CD4-positive, alpha-beta T cell treated with Interleukin-17A for 4 hours (primary cell): ENCODE data around the gene DOCK2.

Source experiments
- DNase-seq: peaks from one replicate; pipeline ENCODE4 v3.0.0-alpha.2; 2020; ENCODE audit warnings: mixed read lengths

DOCK2 gene

GRCh38 chr5:169911448-169912212 lies 274.6 kb downstream of the DOCK2 start:
- DNase-seq = no peak

DNA sequence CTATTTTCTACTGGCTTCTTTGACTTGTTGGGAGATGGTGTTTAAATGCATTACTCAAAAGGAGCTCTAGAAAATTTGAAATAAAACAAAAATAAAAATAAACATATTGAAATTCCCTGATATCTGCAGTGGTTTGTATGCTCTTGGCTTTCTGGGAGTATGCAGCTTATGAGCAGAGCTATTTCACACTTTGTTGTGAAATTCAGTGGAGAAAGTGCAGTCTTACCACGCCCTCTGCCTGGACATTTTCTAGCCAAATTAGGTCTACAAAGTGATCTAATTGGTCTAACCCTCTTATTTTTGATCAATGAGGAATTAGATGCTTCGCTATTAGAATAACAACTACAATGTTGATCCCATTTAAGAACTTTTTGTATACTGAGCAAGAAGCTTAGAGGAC lies 276.4 kb downstream of the DOCK2 start:
- no peak for DNase-seq

- no peak for DNase-seq
These were observed 277.7 kb downstream of the DOCK2 start for GRCh38 chr5:169914766-169915165.

GRCh38 chr5:169917500-169917899 lies 280.4 kb downstream of the DOCK2 start:
- no peak for DNase-seq

DNA sequence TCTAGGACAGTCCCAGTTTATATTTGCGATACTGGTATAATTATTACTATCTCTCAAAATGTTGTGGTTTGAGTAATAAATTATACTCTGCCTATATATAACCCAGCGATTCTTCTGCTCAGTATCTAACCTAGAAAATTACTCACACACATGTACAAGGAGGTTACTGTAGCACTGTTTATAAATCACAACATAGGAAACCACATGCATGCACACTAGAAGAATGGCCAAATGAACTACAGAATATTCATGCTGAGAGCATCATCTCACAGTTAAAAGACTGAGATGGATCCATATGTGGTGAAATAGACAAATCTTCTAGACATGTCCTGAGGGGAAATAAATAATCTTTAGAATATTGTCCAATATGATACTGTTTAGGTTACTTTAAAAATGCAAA lies 281.2 kb downstream of the DOCK2 start:
- DNase-seq = no peak

DNA sequence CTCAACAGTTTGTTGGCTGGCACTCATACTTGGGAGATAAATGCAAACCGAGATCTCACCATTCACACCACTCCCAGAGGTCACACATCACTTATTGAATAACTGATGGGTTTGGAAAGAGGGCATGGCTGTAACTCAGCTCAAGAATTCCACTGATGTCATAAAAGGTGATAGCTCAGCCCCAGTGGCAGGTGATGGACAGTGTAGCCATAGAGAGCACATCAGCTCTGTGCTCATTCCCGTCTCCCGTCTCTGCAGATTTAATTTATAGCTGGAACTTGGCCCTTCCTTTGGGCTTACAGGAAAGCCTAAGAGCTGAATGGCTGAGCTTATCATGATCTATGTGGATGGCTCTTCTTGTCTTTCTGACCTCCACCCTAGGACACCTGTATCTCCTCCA lies 283.4 kb downstream of the DOCK2 start:
- DNase-seq = no peak

- DNase-seq = no peak
These were observed 284.3 kb downstream of the DOCK2 start for GRCh38 chr5:169921384-169921783.

GRCh38 chr5:169921949-169922348 lies 284.9 kb downstream of the DOCK2 start:
- no peak for DNase-seq

GRCh38 chr5:169922474-169922873 lies 285.4 kb downstream of the DOCK2 start:
- DNase-seq = no peak

DNA sequence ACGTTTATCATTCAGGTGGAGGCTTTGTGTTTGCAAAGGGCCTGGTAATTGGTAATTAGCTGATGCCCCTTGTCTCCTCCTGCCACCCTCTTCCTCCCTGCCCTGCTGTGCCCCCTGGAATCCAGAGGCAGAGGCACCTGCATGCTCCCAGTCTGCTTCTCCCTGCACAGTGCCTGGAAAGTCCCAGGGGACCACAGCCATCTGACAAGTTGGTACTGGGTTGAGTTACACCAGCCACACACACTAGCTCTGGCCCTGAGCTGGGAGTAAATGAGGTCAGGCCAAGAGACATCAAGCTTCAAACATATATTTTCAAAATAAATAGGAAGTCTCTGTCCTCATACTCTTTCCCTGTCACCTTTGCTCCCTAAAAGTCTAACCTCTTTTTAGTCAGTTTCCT lies 286.9 kb downstream of the DOCK2 start:
- no peak for DNase-seq

GRCh38 chr5:169933127-169933526 lies 296.1 kb downstream of the DOCK2 start:
- no peak for DNase-seq

DNA sequence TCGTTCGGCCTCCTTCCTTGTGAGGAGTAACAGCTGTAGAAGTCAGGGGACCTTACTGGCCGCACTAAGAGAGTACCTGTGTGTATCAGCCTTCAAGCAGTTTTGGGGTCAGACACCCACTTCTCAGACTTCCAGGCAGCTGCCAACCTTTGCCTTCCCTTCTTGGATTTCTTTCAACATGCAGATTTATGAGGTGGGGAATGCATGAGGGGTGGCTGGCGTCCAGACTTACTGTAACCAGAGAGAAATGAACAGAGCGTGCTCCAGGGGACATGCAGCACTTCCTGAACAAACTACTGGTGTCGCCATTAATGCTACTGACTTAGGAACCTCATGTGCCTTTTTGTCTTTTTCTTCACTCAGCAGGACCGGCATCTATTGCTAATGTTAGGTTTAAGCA lies 296.5 kb downstream of the DOCK2 start:
- no peak for DNase-seq

DNA sequence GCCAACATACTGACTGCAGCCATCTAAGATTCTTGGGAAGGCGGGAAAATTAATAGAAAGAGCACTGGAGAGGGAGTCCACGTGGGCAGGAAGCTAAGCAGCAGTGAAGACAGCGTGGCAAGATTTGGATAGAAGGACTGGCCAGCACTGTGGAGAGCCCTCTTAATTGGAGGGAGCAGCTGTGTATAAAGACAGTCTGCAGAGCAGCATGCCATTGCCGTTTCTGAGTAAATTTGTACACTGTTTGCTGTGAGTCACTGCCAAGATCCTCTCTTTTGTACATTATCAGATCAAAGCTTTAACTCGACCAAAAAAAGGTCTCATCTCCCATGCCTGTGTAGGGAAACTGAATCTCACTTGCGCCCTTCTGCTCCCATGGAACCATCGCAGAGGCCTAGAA lies 297.9 kb downstream of the DOCK2 start:
- DNase-seq = no peak

DNA sequence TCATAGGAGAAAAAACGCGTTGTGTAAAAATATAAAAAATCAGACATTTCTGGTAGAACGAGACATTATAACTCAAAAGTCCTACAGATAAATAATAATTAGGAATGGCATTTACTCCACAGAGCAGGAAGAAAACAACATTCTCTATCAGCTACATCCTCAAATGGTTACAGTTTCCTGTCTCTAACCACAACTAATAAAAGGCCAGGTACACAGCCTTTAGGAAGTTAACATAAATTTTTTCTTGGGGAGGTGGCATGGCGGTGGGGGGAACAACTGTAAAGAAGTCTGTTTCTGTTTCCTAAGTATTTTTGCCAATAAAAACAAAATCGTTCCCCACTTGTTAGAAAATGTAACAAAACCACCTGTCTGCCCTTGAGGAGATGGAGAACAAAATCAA lies 298.7 kb downstream of the DOCK2 start:
- no peak for DNase-seq

DNA sequence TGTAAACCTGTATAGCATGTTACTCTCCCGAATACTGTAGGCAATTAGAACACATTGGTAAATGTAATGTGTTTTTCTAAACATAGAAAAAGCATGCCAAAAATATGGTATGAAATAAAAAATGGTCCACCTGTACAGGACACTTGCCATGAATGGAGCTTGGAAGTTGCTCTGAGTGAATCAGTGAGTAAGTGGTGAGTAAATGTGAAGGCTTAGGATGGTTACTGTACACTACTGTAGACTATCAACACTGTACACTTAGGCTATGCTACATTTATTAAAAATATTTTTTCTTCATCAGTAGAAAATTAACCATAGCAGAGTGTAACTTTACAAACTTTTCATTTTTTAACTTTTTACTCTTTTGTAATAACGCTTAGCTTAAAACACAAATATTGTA lies 301.4 kb downstream of the DOCK2 start:
- no peak for DNase-seq

DNA sequence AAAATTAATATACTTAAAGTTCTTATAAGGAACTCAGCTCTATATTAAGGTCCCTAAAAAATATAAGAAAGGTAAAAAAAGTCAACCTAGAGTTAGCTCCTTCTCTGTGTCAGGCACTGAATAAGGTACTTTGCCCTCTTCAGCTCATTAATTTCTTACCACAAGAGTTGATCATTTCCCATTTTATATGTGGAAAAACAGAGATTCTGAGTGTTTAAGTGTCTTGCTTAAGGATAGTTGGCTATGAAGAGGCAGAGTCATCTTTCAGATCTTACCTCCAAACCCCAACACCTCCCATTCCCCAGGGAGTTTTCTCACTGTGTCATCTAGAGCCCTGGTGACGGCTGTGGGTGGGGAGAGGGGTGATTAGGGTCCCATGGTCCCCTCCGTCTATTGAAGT lies 302.7 kb downstream of the DOCK2 start:
- DNase-seq = no peak

DNA sequence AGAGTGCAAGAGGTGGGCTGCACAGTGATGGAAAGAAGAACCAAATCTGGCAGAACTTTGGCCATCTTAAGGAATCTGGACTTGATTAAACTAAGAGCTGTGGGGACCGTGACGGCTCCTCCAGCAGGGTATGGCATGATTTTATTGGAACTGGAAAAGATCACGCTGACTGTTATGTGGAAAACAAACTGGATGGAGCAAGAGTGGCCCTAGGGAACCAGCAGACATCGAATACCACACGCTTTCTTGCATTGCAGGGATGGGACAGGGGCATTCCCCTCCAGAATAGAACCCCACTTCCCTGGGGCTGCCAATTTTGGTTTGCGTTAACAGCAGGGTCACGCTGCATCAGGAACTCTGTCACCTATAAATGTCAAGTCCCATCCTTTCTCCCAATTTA lies 304.5 kb downstream of the DOCK2 start:
- DNase-seq = no peak

- DNase-seq = no peak
These were observed 305.1 kb downstream of the DOCK2 start for GRCh38 chr5:169942181-169942580.

DNA sequence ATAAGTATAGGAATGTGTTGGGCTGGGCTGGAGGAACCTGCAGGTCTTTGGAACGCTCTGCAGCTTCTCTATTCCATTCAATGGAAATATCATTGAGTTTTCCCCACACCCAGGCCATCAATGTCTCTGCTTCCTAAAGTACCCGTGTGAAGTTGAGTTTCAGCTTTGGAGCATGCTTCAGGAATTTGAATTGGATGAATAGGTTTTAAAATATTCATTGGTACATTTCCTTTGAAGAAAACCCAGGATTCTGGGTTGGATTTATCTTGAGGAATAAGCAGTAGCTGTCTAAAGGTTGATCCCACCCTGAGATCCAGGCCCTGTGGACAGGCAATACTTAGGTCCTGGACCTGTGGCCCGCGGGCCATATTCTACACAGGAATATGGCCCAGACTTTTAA lies 306.0 kb downstream of the DOCK2 start:
- no peak for DNase-seq

GRCh38 chr5:169944115-169944514 lies 307.0 kb downstream of the DOCK2 start:
- DNase-seq = no peak

DNA sequence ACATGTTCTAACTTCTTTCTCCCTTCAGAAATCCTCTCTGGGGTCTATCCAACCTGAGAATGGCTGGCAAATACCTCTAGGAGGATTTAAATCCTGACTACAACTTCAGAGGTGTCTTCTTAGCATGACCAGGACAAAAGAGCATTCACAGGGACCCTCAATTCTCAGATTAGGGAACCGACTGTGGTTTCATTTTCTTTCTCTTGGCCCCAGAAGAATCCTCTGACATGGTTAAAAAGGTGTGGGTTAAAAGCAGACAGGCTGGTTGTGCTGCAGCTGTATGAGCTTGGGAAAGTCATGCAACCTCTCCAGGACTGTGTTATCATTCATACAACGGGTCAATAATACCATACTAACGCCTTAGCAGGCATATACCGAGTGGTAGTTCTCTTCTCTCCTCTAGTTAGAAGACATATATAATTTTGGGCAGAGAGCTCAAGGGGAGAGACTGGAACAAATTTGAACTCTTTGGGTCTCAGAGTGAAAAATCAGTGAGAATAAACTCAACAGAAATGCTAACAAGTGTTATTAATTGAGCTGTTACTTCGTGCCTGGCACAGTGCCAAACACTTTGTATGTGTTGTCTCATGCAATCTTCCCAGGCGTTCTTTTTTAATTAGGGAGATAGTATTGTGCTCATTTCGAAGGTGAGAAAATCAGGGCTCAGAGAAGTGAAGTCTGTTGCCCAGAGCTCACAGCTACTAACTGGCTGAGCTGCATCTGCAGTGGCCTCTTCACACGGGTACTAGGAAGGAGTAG lies 308.0 kb downstream of the DOCK2 start:
- no peak for DNase-seq

- no peak for DNase-seq
These were observed 308.8 kb downstream of the DOCK2 start for GRCh38 chr5:169945831-169946261.

GRCh38 chr5:169946743-169947295 lies 309.7 kb downstream of the DOCK2 start:
- no peak for DNase-seq

- no peak for DNase-seq
These were observed 313.3 kb downstream of the DOCK2 start for GRCh38 chr5:169950333-169950732.
